Body of pancreas (tissue), 4 donors: ENCODE results near the gene ORAI2. TPM values are rescaled to one million over a fixed set of nuclear protein-coding genes. Genes with fewer than 3 reads are reported as not detected.

ENCODE experiments used
- ATAC-seq: fragments of 150-250 bp; one replicate; pipeline ENCODE4 v1.9.1; 2016
- DNase-seq, 4 donors: peaks; one replicate each; pipeline ENCODE4 v3.0.0-alpha.2; 2019
- H3K27ac ChIP-seq, 4 donors: fragments of 200-600 bp; sonication (generic); 1 replicate in 3 of 4; 2 replicates in 1 of 4; pipeline versions ENCODE4 v1.5.1 to v1.6.1; 2016 to 2019; ENCODE audit warnings: mild to moderate bottlenecking in 1 of 4, mixed read lengths in 1 of 4, moderate library complexity in 1 of 4
- H3K27me3 ChIP-seq, 2 donors: fragments of 200-600 bp; sonication (generic); one replicate each; pipeline ENCODE4 v1.6.0; 2016; ENCODE audit warnings: mild to moderate bottlenecking in 1 of 2
- H3K36me3 ChIP-seq, 2 donors: fragments of 200-600 bp; sonication (generic); replicated peaks in 1 of 2; 2 replicates each; pipeline ENCODE4 v1.5.1; 2016; ENCODE audit warnings: low read depth in 2 of 2; ENCODE audit not compliant: insufficient read depth in 1 of 2
- H3K4me1 ChIP-seq: fragments of 200-600 bp; sonication (generic); one replicate; pipeline ENCODE4 v1.6.0; 2016
- H3K4me3 ChIP-seq, 2 donors: fragments of 200-600 bp; sonication (generic); 1 replicate in 1 of 2; 2 replicates in 1 of 2; pipeline ENCODE4 v1.5.1; 2016 to 2019
- H3K9me3 ChIP-seq, 3 donors: fragments of 200-600 bp; sonication (generic); 1 replicate in 2 of 3; 2 replicates in 1 of 3; pipeline ENCODE4 v1.5.1; 2016
- POLR2A ChIP-seq, 3 donors: fragments of 450-650 bp; IDR thresholded peaks; one replicate each; pipeline ENCODE4 v1.6.1; 2016; ENCODE audit warnings: antibody characterized with exemption in 3 of 3, mild to moderate bottlenecking in 2 of 3
- WGBS, 2 donors: methylation state at CpG; one replicate each; pipeline ENCODE4 v1.1.5; 2017; 5-methylcytosine and 5-hydroxymethylcytosine counted together
- intact Hi-C: fragments of 100-400 bp; cut with DNase I; formaldehyde crosslinking; loops from one replicate; pipeline ENCODE4 v1.15.1; 2023
- total RNA-seq, 2 donors: library from RNA; depleted of rRNA; stranded (reverse); fragments of >200 nt; gene quantifications; one replicate each; pipeline ENCODE4 v1.1.0, GENCODE V29; 2016
- TF ChIP-seq, protein P1 (sequence below), 7 experiments: fragments of 450-650 bp in 4 of 7; fragments of 200-600 bp in 3 of 7; sonication (generic) in 3 of 7; IDR thresholded peaks; one replicate each; pipeline ENCODE4 v1.5.1; 2016 to 2019; ENCODE audit warnings: antibody characterized with exemption in 7 of 7

ORAI2 gene
- total RNA-seq: 10 to 100 TPM; 11.7 to 20.8 TPM

DNA sequence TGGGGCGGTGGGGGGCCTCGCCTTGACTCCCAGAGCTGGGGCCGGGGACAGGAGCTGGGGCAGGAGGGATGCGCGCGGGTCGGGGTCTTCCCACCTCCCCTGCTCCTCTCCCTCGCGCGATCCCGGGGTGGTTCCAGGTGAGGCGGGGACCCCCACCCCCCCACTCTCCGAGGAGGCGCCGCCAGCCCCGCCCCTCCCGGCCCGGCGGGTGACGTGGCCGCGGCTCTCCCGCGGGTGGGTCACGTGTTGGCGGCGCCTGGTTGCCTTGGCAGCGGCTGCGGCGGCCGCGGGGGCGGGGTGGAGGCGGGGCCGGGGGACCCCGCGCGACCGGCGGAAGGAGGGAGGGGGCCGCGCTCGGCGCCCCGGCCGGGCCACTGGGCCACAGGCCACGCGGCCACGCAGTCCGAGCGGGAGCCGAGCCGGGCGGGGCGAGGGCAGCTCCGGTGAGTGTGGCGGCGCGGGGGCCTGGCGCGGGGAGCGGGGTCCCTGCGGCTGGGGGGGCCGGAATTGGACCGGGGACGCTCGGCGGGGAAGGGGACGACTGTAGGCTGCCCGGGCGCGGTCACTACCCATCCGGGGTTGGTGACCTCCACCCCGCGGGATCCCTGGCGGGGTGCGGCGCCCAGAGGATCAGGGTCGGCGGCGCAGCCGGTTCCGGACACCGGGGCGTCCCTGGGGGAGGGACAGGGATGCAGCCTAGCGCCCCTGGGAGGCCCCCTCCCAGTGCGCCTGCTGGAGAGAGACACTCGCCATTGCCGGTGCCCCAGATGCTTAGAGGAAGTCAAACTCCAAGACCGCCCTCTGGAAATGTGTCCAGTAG is at the start of gene ORAI2:
Gene ORAI2 (plus strand): TSS at position 357 of the 820 bp plus-strand sequence. CDS start 5,382 bp downstream, outside the sequence.
- intact Hi-C loops: no loop called here
- Histone ChIP-seq H3K36me3 (no peaks in the 10 kb centered on the region), H3K27ac (peak within 1 kb of the TSS in 3 of 4 donors; percentile 58 to 69 (median 60)), H3K27me3 (no peaks in the 10 kb centered on the region), H3K4me1 (peaks cover 9% of the 10 kb centered on the region), H3K4me3 (peak within 1 kb of the TSS; percentile 62 to 63), H3K9me3 (no peaks in the 10 kb centered on the region)
- TF ChIP-seq POLR2A (IDR thresholded peaks at IDR 0.05): peak in 1 of 3 donors; percentile 8
- TF ChIP-seq, protein P1, sequence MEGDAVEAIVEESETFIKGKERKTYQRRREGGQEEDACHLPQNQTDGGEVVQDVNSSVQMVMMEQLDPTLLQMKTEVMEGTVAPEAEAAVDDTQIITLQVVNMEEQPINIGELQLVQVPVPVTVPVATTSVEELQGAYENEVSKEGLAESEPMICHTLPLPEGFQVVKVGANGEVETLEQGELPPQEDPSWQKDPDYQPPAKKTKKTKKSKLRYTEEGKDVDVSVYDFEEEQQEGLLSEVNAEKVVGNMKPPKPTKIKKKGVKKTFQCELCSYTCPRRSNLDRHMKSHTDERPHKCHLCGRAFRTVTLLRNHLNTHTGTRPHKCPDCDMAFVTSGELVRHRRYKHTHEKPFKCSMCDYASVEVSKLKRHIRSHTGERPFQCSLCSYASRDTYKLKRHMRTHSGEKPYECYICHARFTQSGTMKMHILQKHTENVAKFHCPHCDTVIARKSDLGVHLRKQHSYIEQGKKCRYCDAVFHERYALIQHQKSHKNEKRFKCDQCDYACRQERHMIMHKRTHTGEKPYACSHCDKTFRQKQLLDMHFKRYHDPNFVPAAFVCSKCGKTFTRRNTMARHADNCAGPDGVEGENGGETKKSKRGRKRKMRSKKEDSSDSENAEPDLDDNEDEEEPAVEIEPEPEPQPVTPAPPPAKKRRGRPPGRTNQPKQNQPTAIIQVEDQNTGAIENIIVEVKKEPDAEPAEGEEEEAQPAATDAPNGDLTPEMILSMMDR (IDR thresholded peaks at IDR 0.05): no peak
- WGBS, 2 donors: 0 to 1% methylated on average over 10 to 73 of the region's 90 CpGs
- peak; percentile 83 for ATAC-seq
- peak; percentile 76 to 84 (median 78) for DNase-seq

DNA sequence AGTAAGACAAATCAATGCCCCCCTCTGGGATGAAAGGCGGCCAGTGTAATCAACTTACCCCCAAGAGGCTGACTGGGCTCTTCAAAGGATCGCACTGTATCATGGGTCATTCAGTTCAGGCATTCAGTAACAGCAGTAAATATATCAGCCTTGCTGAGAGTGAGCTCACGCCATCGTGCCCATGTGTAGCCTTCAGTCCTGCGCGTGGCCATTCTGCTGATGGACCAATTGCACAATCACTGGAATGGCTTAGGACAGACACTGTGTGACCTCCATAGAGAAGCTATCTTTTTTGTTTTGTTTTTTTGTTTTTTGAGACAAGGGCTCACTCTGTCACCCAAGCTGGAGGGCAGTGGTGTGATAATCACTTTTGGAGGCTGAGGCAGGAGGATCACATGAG is 46.3 kb upstream of the ORAI2 start:
- intact Hi-C loops: no loop called here
- DNase-seq (no peak), ATAC-seq (no peak)
- Histone ChIP-seq H3K27ac (no peak overlapping the region), H3K9me3 (no peaks in the 10 kb centered on the region), H3K27me3 (no peaks in the 10 kb centered on the region), H3K4me3 (no peak overlapping the region), H3K4me1 (no peaks in the 10 kb centered on the region), H3K36me3 (no peaks in the 10 kb centered on the region)
- no peak for TF ChIP-seq POLR2A (IDR thresholded peaks at IDR 0.05)
- TF ChIP-seq, protein P1 (IDR thresholded peaks at IDR 0.05): no peak
- WGBS, 2 donors: 86 to 90% methylated on average over 6 of the region's 6 CpGs

DNA sequence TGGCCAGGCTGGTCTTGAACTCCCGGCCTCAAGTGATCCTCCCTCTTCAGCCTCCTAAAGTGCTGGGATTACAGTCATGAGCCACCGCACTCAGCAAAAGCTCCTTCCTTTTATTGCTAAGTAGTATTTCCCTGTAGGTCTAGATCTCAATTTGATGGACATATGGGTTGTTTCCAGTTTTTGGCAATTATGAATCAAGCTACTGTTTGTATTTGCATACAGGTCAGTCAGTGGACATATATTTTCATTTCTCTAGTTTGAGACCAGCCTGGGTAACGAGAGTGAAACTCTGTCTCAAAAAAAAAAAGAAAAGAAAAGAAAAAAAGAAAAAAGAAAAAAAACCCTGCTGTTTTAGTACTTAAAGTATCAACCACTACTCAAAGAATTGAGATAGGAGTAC is 43.6 kb upstream of the ORAI2 start:
- Histone ChIP-seq H3K27me3 (no peaks in the 10 kb centered on the region), H3K4me1 (no peaks in the 10 kb centered on the region), H3K27ac (no peak overlapping the region), H3K9me3 (no peaks in the 10 kb centered on the region), H3K36me3 (no peaks in the 10 kb centered on the region), H3K4me3 (no peak overlapping the region)
- DNase-seq (no peak), ATAC-seq (no peak)
- TF ChIP-seq, protein P1 (IDR thresholded peaks at IDR 0.05): no peak
- no peak for TF ChIP-seq POLR2A (IDR thresholded peaks at IDR 0.05)
- 72 to 94% methylated on average over 3 of the region's 3 CpGs for WGBS, 2 donors
- intact Hi-C loops: loop anchor here (5.0 kb wide), 1 partner anchor 108 kb away; no protein-coding TSS in a partner anchor

DNA sequence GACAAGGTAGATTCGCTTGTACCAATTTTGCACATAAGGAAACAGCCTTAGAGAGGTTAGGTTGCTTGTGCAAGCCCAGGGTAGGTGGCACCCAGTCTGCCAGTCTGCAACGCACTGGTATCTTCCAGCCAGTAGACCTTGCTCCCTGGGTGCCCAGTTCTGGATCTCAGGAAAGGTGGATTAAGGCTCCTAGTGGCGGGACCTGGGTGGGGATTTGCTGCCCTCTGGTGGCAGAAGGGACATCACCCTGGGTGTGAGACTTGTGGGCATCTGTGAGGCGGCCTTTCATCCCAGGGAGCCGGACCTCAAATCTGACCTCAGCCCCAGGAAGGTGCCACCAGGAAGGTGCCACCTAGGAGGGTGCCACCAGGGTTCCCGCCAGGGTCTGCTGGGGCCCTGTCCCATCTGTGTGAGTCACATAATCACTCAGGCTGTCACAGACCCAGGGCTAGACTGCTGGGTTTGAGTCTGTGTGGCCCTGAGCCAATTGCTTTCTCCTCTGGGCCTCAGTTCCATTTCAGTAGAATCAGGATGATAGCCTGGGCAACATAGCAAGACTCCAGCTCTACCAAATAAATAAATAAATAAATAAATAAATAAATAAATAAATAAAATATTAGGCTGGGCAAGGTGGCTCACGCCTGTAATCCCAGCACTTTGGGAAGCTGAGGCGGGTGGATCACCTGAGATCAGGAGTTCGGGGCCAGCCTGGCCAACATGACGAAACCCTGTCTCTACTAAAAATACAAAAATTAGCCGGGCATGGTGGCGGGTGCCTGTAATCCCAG is 42.5 kb upstream of the ORAI2 start:
- DNase-seq (peak; percentile 86 to 91 (median 88)), ATAC-seq (peak; percentile 91)
- Histone ChIP-seq H3K4me1 (peaks cover 7% of the 10 kb centered on the region), H3K4me3 (no peak overlapping the region), H3K36me3 (no peaks in the 10 kb centered on the region), H3K9me3 (no peaks in the 10 kb centered on the region), H3K27me3 (no peaks in the 10 kb centered on the region), H3K27ac (no peak overlapping the region)
- intact Hi-C loops: loop anchor here (5.0 kb wide), 1 partner anchor 109 kb away; no protein-coding TSS in a partner anchor
- TF ChIP-seq, protein P1 (IDR thresholded peaks at IDR 0.05): peak; percentile 85 to 95 (median 94)
- no peak for TF ChIP-seq POLR2A (IDR thresholded peaks at IDR 0.05)
- WGBS, 2 donors: 65 to 84% methylated on average over 8 to 12 of the region's 12 CpGs
